Peyer's patch (tissue), 4 donors: ENCODE results near the gene LTF.
"Not testable (repeated sequence)": the region's sequence is repeated elsewhere in the genome, so short reads cannot be mapped to it uniquely, and the experiment has no call there.

ENCODE experiments used
- POLR2A ChIP-seq, 2 donors: fragments of 450-650 bp; IDR thresholded peaks; one replicate each; pipeline ENCODE4 v1.5.1; 2017; ENCODE audit warnings: antibody characterized with exemption in 2 of 2, mild to moderate bottlenecking in 2 of 2, moderate library complexity in 2 of 2
- TF ChIP-seq, protein P1 (sequence below), 6 experiments: fragments of 450-650 bp in 4 of 6; fragments of 200-600 bp in 2 of 6; sonication (generic) in 1 of 6; IDR thresholded peaks; one replicate each; pipeline ENCODE4 v1.5.1; 2017 to 2019; ENCODE audit warnings: antibody characterized with exemption in 6 of 6, mild to moderate bottlenecking in 3 of 6, moderate library complexity in 1 of 6

DNA sequence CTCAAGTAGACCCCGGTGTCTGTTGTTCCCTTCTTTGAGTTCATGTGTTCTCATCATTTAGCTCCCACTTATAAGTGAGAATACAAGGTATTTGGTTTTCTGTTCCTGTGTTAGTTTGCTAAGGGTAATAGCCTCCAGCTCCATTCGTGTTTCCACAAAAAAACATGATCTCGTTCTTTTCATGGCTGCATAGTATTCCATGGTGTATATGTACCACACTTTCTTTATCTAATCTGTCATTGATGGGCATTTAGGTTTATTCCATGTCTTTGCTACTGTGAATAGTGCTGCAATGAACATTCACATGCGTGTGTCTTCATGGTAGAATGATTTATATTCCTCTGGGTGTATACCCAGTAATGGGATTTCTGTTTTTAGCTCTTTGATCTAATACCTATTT, 61.8 kb downstream of the LTF start:
- TF ChIP-seq, protein P1, sequence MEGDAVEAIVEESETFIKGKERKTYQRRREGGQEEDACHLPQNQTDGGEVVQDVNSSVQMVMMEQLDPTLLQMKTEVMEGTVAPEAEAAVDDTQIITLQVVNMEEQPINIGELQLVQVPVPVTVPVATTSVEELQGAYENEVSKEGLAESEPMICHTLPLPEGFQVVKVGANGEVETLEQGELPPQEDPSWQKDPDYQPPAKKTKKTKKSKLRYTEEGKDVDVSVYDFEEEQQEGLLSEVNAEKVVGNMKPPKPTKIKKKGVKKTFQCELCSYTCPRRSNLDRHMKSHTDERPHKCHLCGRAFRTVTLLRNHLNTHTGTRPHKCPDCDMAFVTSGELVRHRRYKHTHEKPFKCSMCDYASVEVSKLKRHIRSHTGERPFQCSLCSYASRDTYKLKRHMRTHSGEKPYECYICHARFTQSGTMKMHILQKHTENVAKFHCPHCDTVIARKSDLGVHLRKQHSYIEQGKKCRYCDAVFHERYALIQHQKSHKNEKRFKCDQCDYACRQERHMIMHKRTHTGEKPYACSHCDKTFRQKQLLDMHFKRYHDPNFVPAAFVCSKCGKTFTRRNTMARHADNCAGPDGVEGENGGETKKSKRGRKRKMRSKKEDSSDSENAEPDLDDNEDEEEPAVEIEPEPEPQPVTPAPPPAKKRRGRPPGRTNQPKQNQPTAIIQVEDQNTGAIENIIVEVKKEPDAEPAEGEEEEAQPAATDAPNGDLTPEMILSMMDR (IDR thresholded peaks at IDR 0.05): not testable (repeated sequence)
- TF ChIP-seq POLR2A (IDR thresholded peaks at IDR 0.05): not testable (repeated sequence)
